ENCODE data around the gene OLFM1. TPM values are rescaled to one million over a fixed set of nuclear protein-coding genes. Genes with fewer than 3 reads are reported as not detected.
"Not testable (repeated sequence)": the region's sequence is repeated elsewhere in the genome, so short reads cannot be mapped to it uniquely, and the experiment has no call there.

OLFM1 gene
- total and polyA plus RNA-seq, 2 donors from 2014 or later = 2.9 to 33.7 TPM

DNA sequence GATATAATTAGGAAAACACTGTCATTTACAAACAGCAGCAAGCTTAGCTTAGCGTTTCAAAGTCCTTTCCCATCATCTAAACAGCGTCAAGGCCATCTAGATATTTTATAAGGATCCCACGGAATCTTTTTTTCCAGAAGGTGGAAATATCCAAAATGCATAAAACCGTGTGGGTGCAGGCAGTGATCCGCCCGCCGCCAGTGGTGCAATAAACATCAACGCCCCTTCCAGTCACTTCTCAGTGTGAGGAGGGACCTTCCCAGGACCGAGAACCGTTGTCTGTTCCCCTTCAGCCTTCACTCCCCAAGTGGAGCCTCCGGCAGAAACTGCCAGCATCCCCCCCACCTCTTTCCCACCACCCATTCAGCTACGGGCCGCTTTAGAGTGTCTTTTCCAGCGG, 22.9 kb downstream of the OLFM1 start:
- Histone ChIP-seq H3K4me3 (ENCODE audit: low read length in 3 of 3) (no peak overlapping the region), H3K9me3 (ENCODE audit: control insufficient read depth in 2 of 3, insufficient read depth in 1 of 3, low read length in 3 of 3) (no peaks in the 10 kb centered on the region), H3K27ac (ENCODE audit: low read depth in 2 of 2, low read length in 2 of 2) (no peak overlapping the region), H3K36me3 (ENCODE audit: control insufficient read depth in 2 of 3, insufficient read depth in 3 of 3, low read length in 3 of 3) (no peaks in the 10 kb centered on the region), H3K27me3 (ENCODE audit: control insufficient read depth, insufficient read depth, low read length) (peaks cover 4% of the 10 kb centered on the region), H3K9ac (ENCODE audit: low read length in 3 of 3) (no peak overlapping the region), H3K4me1 (ENCODE audit: control insufficient read depth in 2 of 3, insufficient read depth in 2 of 3, low read depth in 1 of 3, low read length in 3 of 3) (no peaks in the 10 kb centered on the region)
- DNase-seq = no peak
- TF ChIP-seq, protein P1, sequence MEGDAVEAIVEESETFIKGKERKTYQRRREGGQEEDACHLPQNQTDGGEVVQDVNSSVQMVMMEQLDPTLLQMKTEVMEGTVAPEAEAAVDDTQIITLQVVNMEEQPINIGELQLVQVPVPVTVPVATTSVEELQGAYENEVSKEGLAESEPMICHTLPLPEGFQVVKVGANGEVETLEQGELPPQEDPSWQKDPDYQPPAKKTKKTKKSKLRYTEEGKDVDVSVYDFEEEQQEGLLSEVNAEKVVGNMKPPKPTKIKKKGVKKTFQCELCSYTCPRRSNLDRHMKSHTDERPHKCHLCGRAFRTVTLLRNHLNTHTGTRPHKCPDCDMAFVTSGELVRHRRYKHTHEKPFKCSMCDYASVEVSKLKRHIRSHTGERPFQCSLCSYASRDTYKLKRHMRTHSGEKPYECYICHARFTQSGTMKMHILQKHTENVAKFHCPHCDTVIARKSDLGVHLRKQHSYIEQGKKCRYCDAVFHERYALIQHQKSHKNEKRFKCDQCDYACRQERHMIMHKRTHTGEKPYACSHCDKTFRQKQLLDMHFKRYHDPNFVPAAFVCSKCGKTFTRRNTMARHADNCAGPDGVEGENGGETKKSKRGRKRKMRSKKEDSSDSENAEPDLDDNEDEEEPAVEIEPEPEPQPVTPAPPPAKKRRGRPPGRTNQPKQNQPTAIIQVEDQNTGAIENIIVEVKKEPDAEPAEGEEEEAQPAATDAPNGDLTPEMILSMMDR (IDR thresholded peaks at IDR 0.05; ENCODE audit: borderline replicate concordance, extremely low read depth, insufficient read depth) = no peak
- intact Hi-C loops (cut with DNase I) = no loop called here
- no peak for FAIRE-seq

- intact Hi-C loops (cut with DNase I) = not testable (repeated sequence)
Measured at GRCh38 chr9:135111600-135111999, 24.1 kb downstream of the OLFM1 start.

DNA sequence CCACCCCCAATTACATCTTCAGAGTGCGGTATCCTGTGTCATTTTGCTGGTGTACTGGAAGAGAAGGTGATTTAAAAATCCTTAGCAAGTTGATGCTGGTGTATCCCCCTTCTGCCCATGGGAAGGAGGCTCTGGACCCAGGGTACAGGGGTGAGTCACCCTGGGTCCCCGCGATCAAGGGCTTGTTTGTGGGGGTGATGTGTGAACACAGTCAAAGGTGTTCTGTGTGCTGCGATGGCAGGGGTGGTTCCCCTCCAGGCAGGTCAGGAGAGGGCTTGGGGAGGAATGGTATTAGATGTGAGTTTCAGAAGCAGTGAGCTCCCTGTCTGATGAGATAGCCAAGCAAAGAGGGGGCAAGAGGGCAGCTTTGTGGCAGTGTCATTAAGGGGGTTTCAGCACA, 28.9 kb downstream of the OLFM1 start:
- intact Hi-C loops (cut with DNase I) = no loop called here
- Histone ChIP-seq H3K27ac (ENCODE audit: low read depth in 2 of 2, low read length in 2 of 2) (no peak overlapping the region), H3K36me3 (ENCODE audit: control insufficient read depth in 2 of 3, insufficient read depth in 3 of 3, low read length in 3 of 3) (no peaks in the 10 kb centered on the region), H3K9ac (ENCODE audit: low read length in 3 of 3) (no peak overlapping the region), H3K9me3 (ENCODE audit: control insufficient read depth in 2 of 3, insufficient read depth in 1 of 3, low read length in 3 of 3) (no peaks in the 10 kb centered on the region), H3K4me1 (ENCODE audit: control insufficient read depth in 2 of 3, insufficient read depth in 2 of 3, low read depth in 1 of 3, low read length in 3 of 3) (no peaks in the 10 kb centered on the region), H3K27me3 (ENCODE audit: control insufficient read depth, insufficient read depth, low read length) (no peaks in the 10 kb centered on the region), H3K4me3 (ENCODE audit: low read length in 3 of 3) (no peak overlapping the region)
- FAIRE-seq (no peak), DNase-seq (no peak)
- TF ChIP-seq, protein P1 (IDR thresholded peaks at IDR 0.05; ENCODE audit: borderline replicate concordance, extremely low read depth, insufficient read depth) = no peak

More at GRCh38 chr9:135111600-135111999, 24.1 kb downstream of the OLFM1 start:
- H3K9ac ChIP-seq (ENCODE audit: low read length in 3 of 3); FAIRE-seq; H3K27ac ChIP-seq (ENCODE audit: low read depth in 2 of 2, low read length in 2 of 2); H3K27me3 ChIP-seq (ENCODE audit: control insufficient read depth, insufficient read depth, low read length); H3K4me1 ChIP-seq (ENCODE audit: control insufficient read depth in 2 of 3, insufficient read depth in 2 of 3, low read depth in 1 of 3, low read length in 3 of 3); H3K4me3 ChIP-seq (ENCODE audit: low read length in 3 of 3); DNase-seq; H3K9me3 ChIP-seq (ENCODE audit: control insufficient read depth in 2 of 3, insufficient read depth in 1 of 3, low read length in 3 of 3); H3K36me3 ChIP-seq (ENCODE audit: control insufficient read depth in 2 of 3, insufficient read depth in 3 of 3, low read length in 3 of 3): not testable (repeated sequence)

DNA sequence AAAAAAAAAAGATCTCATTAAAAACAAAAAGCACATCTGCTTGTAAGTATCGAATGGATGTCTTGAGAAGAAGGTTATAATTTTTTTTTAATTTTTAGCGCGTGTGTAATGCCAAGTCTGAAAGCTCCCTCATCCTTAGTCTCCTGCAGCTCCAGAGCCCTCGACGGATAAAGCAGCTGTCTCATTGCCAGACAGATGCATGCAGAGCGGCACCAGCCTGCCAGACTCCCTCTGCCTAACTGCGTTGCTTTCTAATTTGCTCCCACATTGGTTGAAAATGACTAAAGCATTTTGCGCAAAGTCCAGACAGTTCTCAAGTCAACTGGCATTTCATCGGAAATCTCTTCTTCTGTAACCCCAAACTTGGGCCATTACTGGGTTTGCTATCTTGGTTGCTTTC, 29.4 kb downstream of the OLFM1 start:
- H3K9me3 ChIP-seq (ENCODE audit: control insufficient read depth in 2 of 3, insufficient read depth in 1 of 3, low read length in 3 of 3) = no peaks in the 10 kb centered on the region
- no peaks in the 10 kb centered on the region for H3K36me3 ChIP-seq (ENCODE audit: control insufficient read depth in 2 of 3, insufficient read depth in 3 of 3, low read length in 3 of 3)
- intact Hi-C loops (cut with DNase I) = no loop called here
- H3K27me3 ChIP-seq (ENCODE audit: control insufficient read depth, insufficient read depth, low read length) = no peaks in the 10 kb centered on the region
- H3K4me3 ChIP-seq (ENCODE audit: low read length in 3 of 3) = no peak overlapping the region
- FAIRE-seq = no peak
- H3K9ac ChIP-seq (ENCODE audit: low read length in 3 of 3) = no peak overlapping the region
- no peak for DNase-seq
- H3K4me1 ChIP-seq (ENCODE audit: control insufficient read depth in 2 of 3, insufficient read depth in 2 of 3, low read depth in 1 of 3, low read length in 3 of 3) = no peaks in the 10 kb centered on the region
- TF ChIP-seq, protein P1 (IDR thresholded peaks at IDR 0.05; ENCODE audit: borderline replicate concordance, extremely low read depth, insufficient read depth) = no peak
- H3K27ac ChIP-seq (ENCODE audit: low read depth in 2 of 2, low read length in 2 of 2) = no peak overlapping the region

Measured in kidney (tissue), 14 donors.